Small intestine (tissue), 7 donors: ENCODE data around the gene DAAM1. TPM values are rescaled to one million over a fixed set of nuclear protein-coding genes. Genes with fewer than 3 reads are reported as not detected.
A peak's percentile ranks its signal among the peaks of the same experiment; 100 is the strongest.

Experiments used
- DNase-seq, 2 donors: peaks; one replicate each; pipeline versions ENCODE4 v3.0.0 to v3.0.0-alpha.2; 2013
- FAIRE-seq: peaks from 2 replicates; lab custom pipeline; 2012; peaks lifted over from hg19 to GRCh38; lab: Jason Lieb, UNC
- H3K27ac ChIP-seq, 3 donors: one replicate each; pipeline ENCODE4 v1.5.1; 2013; ENCODE audit warnings: low read length in 2 of 3, mild to moderate bottlenecking in 2 of 3, control low read depth in 1 of 3, inconsistent platforms in 1 of 3, low read depth in 1 of 3, moderate library complexity in 1 of 3
- H3K27me3 ChIP-seq, 3 donors: one replicate each; pipeline ENCODE4 v1.6.1; 2013; ENCODE audit warnings: low read length in 3 of 3, inconsistent platforms in 1 of 3; ENCODE audit not compliant: control insufficient read depth in 3 of 3, insufficient read depth in 3 of 3
- H3K36me3 ChIP-seq, 3 donors: one replicate each; pipeline ENCODE4 v1.6.1; 2013; ENCODE audit warnings: low read length in 3 of 3, inconsistent platforms in 1 of 3, low read depth in 1 of 3, mild to moderate bottlenecking in 1 of 3, moderate library complexity in 1 of 3; ENCODE audit not compliant: control insufficient read depth in 3 of 3, insufficient read depth in 2 of 3
- H3K4me1 ChIP-seq, 3 donors: one replicate each; pipeline ENCODE4 v1.6.1; 2013; ENCODE audit warnings: low read length in 2 of 3, inconsistent platforms in 1 of 3, low read depth in 1 of 3, mild to moderate bottlenecking in 1 of 3, moderate library complexity in 1 of 3; ENCODE audit not compliant: control insufficient read depth in 3 of 3, insufficient read depth in 2 of 3
- H3K4me3 ChIP-seq, 3 donors: one replicate each; pipeline ENCODE4 v1.5.1; 2013; ENCODE audit warnings: low read length in 3 of 3, control low read depth in 1 of 3, inconsistent platforms in 1 of 3, low read depth in 1 of 3, mild to moderate bottlenecking in 1 of 3, moderate library complexity in 1 of 3
- H3K9me3 ChIP-seq, 2 donors: one replicate each; pipeline ENCODE4 v1.6.1; 2013; ENCODE audit warnings: low read depth in 1 of 2, low read length in 1 of 2; ENCODE audit not compliant: control insufficient read depth in 2 of 2, insufficient read depth in 1 of 2
- WGBS, 3 donors: extraction: QIAGEN DNeasy Blood & Tissue Kit; methylation state at CpG; one replicate each; pipeline ENCODE4 v1.1.7; 2013; 5-methylcytosine and 5-hydroxymethylcytosine counted together
- polyA plus RNA-seq, 4 donors: library from polyadenylated mRNA; stranded (reverse) in 3 of 4; unstranded in 1 of 4; fragments of 200-250 nt in 3 of 4; fragments of 120-200 nt in 1 of 4; gene quantifications; one replicate each; pipeline versions ENCODE4 v1.2.1 to v1.2.3, GENCODE V29; 2013
- donor health status: healthy with polysubstance abuse.
- donor health status: control.
- donor health status: control.
- donor health status: Bipolar disorder and iron deficiency.
- donor health status: healthy.

Gene DAAM1
- polyA plus RNA-seq, 4 donors = 5.4 to 34.0 (median 11.9) TPM

DNA sequence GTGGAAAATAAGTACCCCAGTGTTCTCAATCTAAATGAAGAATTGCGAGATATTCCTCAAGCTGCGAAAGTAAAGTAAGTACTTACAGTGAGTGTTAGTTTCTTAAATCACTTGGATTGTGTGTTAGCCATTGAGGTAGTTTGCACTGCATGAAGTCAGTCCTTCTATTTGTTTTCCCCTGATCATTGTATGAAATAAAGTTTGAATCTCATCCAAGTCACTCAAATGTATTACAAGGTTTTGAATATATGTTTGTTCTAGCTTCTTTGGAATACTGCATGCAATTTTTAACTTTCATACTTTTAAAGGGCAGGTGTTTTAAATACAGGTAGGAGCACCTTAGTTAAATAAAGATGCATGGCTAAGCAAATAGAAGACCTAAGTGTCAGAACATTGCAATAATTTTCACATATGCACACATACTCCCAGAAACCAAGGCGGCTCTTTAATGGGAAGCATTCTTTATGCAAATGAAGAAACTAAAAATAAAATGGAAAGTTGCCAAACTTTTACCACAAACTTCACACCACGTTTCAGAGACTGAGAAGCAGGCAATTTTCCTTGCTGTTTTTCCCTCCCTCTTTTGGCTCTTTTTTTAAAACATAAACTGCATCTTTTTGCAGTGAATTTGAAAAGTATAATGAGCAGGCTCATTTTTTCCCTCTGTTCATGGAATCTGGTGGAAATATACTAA lies 171.1 kb downstream of the DAAM1 start:
- Histone ChIP-seq H3K27me3 (no peaks in the 10 kb centered on the region), H3K27ac (no peak overlapping the region), H3K4me1 (peaks cover 0 to 15% (median 9%) of the 10 kb centered on the region in 3 donors), H3K4me3 (no peak overlapping the region), H3K9me3 (no peaks in the 10 kb centered on the region), H3K36me3 (peaks cover 0 to 20% (median 0%) of the 10 kb centered on the region in 3 donors)
- 66 to 75% (median 68%) methylated on average over 4 of the region's 4 CpGs for WGBS, 3 donors
- DNase-seq (no peak), FAIRE-seq (no peak)

DNA sequence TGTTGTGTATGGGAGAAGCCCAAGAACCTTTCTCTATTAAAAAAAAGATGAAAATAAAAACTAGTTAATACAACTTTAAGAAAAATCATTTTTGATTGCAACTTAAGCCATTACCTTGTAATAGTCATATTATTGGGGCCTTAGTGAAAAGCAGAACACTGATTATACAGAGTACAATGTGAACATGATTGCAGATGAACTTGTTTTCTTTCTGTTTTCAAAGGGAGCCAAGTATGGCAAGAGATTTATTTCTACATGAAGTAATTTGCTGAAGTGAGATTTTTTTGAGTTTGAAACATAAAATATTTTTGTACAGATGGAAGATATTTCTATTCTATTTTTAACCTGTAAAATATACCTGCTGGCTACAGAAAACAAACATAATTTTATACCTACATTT lies 171.8 kb downstream of the DAAM1 start:
- peaks cover 0 to 15% (median 9%) of the 10 kb centered on the region in 3 donors for H3K4me1 ChIP-seq
- no peak for DNase-seq
- H3K27ac ChIP-seq = no peak overlapping the region
- H3K27me3 ChIP-seq = no peaks in the 10 kb centered on the region
- no peaks in the 10 kb centered on the region for H3K9me3 ChIP-seq
- no peak for FAIRE-seq
- H3K36me3 ChIP-seq = peaks cover 0 to 17% (median 0%) of the 10 kb centered on the region in 3 donors
- H3K4me3 ChIP-seq = no peak overlapping the region

DNA sequence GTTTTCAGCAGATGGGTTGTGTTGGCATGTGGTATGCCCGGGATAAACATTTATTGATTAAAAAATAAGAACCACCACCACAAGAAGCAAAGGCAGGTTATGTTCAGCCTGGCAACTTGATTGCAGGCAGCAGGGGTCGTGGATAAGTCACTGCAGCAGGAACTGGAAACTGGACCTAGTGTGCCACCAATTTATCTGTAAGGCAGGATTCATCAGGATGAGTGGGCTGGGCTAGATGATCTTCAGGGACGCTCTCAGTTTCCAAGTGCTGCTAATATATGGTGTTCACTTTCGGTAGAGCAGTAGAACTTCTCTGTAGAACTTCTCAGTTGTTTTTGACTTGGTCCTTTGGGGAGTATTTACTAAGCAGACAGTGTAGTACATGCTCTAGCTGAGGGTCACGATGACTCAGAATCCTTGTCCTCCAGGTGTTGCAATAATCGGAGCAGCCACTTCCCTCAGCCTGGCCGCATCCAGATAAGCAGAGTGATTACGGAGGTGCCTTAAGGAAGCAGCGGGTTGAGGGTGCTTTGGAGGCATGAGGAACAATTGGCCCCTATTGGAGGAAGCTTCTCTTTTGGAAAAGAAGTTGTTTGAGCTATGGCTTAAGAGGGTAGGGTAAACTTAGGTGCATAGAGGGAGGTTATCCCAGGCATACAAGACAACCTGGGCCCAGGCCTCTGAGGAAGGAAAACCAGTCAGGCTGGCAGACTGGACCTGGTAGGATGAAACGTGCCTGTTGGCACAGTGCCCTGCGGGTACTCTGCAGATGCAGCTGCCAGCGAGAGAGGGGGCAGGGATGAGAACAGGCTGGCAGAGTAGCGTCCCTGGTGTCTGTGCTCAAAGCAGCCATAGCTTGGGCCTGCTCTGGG lies 172.7 kb downstream of the DAAM1 start:
- DNase-seq (peak; percentile 87 to 90), FAIRE-seq (no peak)
- 22 to 58% (median 40%) methylated on average over 13 of the region's 13 CpGs for WGBS, 3 donors
- no peak overlapping the region for H3K4me3 ChIP-seq
- H3K4me1 ChIP-seq = peaks cover 0 to 15% (median 9%) of the 10 kb centered on the region in 3 donors
- H3K9me3 ChIP-seq = no peaks in the 10 kb centered on the region
- H3K27ac ChIP-seq = peak overlapping the region in 2 of 3 donors; percentile 57 to 74
- H3K27me3 ChIP-seq = no peaks in the 10 kb centered on the region
- H3K36me3 ChIP-seq = peaks cover 0 to 17% (median 0%) of the 10 kb centered on the region in 3 donors

DNA sequence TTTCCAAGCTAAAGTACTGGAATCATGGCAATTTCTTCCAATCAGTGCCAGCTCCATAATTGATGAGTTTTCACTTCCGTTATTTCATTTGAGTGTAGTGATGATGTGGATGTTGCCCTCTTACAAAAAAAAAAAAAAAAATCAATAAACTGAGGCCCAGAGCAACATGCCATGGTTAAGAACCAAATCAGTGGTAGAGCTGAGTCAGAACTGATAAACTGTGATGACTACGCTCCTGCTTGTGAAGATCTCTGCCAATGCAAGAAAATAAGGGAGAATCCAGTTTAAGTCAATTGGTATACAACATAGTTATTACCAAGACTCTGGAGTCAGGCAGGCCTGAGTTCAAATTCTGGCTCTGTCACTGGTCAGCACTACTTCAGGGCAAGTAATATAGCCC lies 174.0 kb downstream of the DAAM1 start:
- Histone ChIP-seq H3K27me3 (no peaks in the 10 kb centered on the region), H3K4me1 (peaks cover 0 to 15% (median 9%) of the 10 kb centered on the region in 3 donors), H3K4me3 (no peak overlapping the region), H3K36me3 (peaks cover 0 to 16% (median 2%) of the 10 kb centered on the region in 3 donors), H3K27ac (no peak overlapping the region), H3K9me3 (no peaks in the 10 kb centered on the region)
- 42 to 78% (median 74%) methylated on average over 2 of the region's 2 CpGs for WGBS, 3 donors
- peak in 1 of 2 donors; percentile 17 for DNase-seq
- FAIRE-seq = no peak

DNA sequence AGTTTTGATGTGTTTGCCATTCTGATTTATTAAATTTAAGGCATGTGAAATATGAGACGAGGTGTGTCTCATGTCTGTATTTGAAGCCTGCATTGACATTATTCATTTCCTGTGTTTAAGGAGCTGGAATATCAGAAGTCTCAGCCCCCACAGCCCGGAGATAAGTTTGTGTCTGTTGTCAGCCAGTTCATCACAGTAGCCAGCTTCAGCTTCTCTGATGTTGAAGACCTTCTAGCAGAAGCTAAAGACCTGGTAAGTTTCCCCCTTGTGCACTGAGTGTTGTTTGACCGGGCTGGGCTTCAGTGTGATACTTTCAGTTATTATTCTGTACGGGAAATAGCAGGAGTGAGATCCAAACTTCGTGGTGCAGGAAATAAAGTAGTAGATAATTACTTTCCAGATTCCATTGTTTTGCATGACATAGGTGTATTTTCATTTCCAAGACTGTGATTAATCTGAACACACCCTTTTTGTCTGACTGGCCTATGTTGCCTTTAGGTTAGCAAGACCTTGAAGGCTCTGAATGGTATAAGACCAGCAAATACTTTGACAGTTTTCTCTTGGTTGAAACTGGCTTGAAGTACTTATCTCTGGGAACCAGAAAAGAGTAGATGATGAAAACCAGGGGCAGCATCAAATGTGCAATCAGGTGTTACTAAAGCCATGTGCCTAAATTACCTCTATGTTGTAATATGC lies 175.2 kb downstream of the DAAM1 start:
- DNase-seq (no peak), FAIRE-seq (no peak)
- 56 to 60% (median 58%) methylated on average over 5 of the region's 5 CpGs for WGBS, 3 donors
- no peak overlapping the region for H3K27ac ChIP-seq
- peaks cover 0 to 12% (median 3%) of the 10 kb centered on the region in 3 donors for H3K36me3 ChIP-seq
- no peaks in the 10 kb centered on the region for H3K9me3 ChIP-seq
- peaks cover 0 to 15% (median 9%) of the 10 kb centered on the region in 3 donors for H3K4me1 ChIP-seq
- H3K4me3 ChIP-seq = no peak overlapping the region
- no peaks in the 10 kb centered on the region for H3K27me3 ChIP-seq

DNA sequence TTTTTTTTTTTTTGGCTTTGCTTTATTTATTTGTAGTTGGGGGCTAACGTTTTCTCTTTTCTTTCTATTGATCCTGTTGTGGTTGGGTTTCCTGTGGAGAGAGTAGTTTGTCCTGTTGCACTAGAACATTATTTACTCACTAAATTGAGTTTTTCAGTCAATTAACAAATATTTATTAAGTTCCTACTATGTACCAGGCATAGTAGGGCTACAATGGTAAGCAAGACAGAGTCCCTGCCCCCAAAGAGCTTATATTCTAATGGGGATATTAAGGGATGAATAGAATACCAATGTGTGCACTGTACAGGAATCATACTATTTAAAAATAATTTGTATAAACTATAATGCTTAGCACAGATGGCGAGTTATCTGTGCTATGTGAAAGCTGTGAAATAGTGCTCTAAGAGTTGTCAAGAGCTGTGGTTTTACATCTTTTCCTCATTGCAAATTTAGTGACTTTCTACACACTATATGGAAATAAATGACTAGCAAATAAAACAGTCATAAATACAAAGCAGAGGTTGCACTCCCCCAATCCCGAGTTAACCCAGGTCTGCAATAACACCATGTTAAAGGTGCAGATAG lies 181.8 kb downstream of the DAAM1 start:
- no peak overlapping the region for H3K4me3 ChIP-seq
- no peaks in the 10 kb centered on the region for H3K9me3 ChIP-seq
- H3K27ac ChIP-seq = no peak overlapping the region
- peaks cover 0 to 3% (median 2%) of the 10 kb centered on the region in 3 donors for H3K36me3 ChIP-seq
- peaks cover 2 to 18% (median 5%) of the 10 kb centered on the region in 3 donors for H3K4me1 ChIP-seq
- no peaks in the 10 kb centered on the region for H3K27me3 ChIP-seq
- 74 to 83% (median 81%) methylated on average over 3 of the region's 3 CpGs for WGBS, 3 donors
- FAIRE-seq (no peak), DNase-seq (no peak)

DNA sequence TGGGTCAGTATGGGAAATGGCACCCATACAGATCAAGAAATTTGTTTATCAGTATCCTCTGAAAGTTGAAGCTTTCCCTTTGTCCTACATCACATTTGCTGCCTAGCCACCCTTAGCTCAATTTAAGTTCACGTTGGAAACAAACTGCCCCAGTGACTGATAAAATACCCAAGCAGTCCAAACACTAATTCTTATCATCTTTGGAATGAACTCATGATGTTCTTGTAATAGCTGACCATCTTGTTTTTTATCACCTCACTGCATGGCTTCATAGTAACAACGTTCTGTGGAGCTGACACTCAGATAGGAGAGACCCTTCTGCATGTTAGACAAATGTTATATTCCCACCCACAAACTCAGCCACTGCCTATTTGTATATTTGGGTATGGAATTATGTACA lies 183.3 kb downstream of the DAAM1 start:
- Histone ChIP-seq H3K9me3 (no peaks in the 10 kb centered on the region), H3K27me3 (no peaks in the 10 kb centered on the region), H3K4me1 (peaks cover 2 to 18% (median 5%) of the 10 kb centered on the region in 3 donors), H3K4me3 (no peak overlapping the region), H3K27ac (peak overlapping the region in 1 of 3 donors; percentile 6), H3K36me3 (peaks cover 0 to 3% (median 0%) of the 10 kb centered on the region in 3 donors)
- no peak for FAIRE-seq
- 16 to 58% (median 50%) methylated on average over 2 of the region's 2 CpGs for WGBS, 3 donors
- DNase-seq = peak; percentile 10 to 40

DNA sequence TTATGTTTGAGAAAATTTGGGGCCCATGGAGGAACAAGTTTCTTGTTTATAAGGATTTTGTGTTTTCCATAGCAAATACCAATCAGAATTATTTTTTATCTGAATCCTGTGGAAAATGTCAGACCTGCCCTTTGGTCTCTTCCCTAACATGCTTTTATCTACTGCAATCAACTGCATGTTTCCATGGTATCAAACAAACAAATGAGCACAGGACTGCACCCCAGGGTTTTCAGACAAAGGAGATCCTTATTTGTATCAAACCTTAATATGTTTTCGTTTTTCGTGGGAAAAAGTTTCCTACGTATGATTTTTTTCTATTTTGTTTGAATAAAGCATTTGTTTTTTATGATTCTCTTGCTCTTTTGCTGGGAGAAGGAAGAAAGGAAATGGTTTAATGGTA lies 185.6 kb downstream of the DAAM1 start:
- Histone ChIP-seq H3K9me3 (no peaks in the 10 kb centered on the region), H3K4me3 (no peak overlapping the region), H3K27me3 (no peaks in the 10 kb centered on the region), H3K36me3 (no peaks in the 10 kb centered on the region), H3K4me1 (peaks cover 2 to 28% (median 9%) of the 10 kb centered on the region in 3 donors), H3K27ac (peak overlapping the region in 1 of 3 donors; percentile 4)
- 16 to 53% (median 49%) methylated on average over 3 of the region's 3 CpGs for WGBS, 3 donors
- FAIRE-seq = no peak
- DNase-seq = peak; percentile 62 to 80
